GM21786 (cell line): ENCODE data around the gene NPR2.

Experiments
- ATAC-seq: cut with Tn5 transposase; IDR thresholded peaks from one replicate; pipeline ENCODE4 v1.9.1; 2021; ENCODE audit not compliant: unreplicated experiment

The NPR2 gene

GRCh38 chr9:35798658-35799374, 7.4 kb downstream of the NPR2 start:
- ATAC-seq = no peak

DNA sequence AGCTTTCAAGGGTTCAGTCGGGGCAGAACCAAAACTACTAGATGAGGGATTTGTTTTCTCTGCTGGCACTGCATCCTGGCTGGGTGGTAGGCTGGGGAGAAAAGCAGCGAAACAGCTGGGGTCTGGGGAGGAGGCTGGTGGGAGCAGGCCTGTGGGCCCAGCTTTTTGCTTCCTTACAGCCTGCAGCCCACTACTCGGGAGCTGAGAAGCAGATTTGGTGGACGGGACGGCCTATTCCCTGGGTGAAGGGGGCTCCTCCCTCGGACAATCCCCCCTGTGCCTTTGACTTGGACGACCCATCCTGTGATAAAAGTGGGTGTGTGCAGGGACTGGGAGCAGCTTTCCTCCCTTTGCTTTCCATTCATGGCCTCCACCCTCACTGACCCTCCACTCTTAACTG, 9.1 kb downstream of the NPR2 start:
- ATAC-seq = no peak

DNA sequence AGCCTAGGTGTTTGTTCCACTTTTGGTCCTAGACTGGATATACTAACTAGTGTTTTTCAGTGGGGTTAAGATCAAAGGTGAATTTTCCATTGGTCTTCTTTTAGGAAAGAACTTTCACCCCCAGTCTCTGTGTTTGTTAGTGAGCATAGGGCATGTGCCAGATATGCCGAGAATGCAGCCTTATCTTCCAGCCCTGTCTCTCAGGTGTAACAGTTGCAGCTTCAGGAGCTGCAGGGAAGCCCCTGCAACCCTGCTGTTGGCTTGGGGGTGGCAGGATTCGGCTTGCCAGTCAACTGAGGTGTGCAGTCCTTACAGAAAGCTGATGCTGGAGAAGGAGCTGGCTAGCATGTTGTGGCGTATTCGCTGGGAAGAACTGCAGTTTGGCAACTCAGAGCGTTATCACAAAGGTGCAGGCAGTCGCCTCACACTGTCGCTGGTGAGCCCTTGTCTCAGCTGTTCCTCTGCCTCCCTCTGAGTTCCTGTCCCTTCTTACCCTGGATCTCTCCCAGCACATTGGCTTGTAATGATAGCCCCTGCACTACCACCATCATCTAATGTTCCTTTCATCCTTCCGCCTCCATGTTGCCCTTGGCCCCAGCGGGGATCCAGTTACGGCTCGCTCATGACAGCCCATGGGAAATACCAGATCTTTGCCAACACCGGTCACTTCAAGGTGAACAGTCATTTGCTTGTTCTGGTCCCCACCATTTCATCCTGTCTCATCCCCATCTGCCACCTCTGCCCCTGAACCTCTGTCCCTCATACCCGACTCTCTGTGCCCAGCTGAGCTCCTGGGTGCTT, 10.1 kb downstream of the NPR2 start:
- no peak for ATAC-seq

- ATAC-seq = no peak
These were observed 14.7 kb downstream of the NPR2 start for GRCh38 chr9:35806101-35806500.

GRCh38 chr9:35808433-35808832, 17.0 kb downstream of the NPR2 start:
- no peak for ATAC-seq

DNA sequence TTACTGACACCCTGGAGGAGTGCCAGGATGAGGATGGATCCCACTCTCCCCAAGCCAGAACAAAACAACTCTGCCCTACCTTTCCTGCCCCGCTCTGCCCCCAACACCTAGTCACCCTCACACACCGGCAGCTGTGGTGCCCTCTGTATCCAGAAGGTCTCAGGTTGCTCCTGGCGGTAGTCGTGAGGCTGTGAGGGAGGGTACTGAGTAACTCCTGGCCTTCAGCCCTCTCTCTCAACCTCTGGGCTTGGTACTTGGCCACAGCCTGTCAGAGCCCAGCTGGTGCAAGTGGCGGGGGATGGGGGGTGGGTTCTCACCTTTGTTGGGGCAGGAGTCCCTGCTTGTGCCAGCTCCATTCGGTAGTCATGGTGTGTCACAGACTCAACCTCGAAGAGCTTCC, 18.7 kb downstream of the NPR2 start:
- no peak for ATAC-seq

GRCh38 chr9:35811381-35812024, 20.1 kb downstream of the NPR2 start:
- ATAC-seq = no peak

DNA sequence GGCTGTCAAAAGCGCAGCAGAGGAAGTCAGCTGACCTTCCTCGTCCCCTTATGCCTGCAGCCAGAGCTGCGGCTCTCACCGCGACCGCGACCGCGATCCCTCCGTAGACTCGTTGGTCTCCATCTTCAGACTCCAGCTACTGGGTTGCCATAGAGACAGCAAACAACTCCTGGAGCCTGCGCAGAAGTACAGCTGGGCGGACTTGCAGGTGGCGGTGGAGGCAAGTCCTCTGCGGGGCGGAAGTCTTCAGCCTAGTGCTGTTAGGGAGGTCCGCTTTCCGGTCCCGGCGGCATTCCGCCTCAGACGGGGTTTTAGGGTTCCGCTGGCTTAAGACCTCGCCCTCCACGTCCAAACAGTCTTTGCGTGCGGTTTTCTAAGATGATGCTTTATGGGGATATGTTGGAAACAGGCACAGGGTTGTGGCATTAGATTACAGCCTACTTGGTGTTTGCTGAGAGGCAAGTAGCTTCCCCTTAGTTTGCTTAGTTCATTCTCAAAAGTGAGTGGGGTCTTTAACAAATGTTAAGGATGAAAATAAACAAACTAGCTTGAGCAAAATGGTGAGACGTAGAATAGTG, 20.7 kb downstream of the NPR2 start, which contains the start of gene SPAG8:
Gene SPAG8 (minus strand): TSS at position 238 of the 578 bp plus-strand sequence. CDS start 115 bp downstream, at position 123.
- ATAC-seq = peak; percentile 62

DNA sequence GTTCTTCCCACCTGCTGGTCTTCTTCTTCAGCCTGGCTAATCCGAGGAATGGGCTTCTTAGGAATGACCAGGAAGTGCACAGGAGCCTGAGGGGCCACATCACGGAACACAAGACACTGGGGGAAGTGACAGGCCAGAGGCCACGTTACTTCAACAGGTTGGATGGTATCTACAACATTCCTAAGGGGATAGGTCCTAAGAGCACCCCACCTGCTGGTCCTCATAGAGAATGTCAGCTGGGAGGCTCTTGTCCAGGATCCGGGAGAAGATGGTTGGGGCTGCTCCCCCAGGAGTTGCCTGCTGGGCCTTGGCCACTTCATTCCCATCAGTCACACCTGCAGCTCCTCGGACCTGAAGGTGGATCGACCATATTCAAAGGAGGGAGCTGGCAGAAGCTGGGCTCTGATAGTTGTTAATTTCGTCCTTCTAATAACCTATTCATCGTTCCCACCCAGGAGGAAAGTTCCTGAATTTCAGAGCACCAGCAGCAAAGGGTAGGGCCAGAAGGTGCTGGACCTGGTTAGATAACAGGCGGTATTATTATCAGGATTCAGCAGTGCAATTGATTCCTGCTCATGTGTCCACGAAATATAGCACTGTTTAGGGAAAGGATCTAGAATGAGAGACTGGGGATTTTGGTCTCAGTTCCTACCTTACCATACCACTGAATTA, 22.2 kb downstream of the NPR2 start:
- ATAC-seq = no peak

GRCh38 chr9:35814106-35814840, 22.9 kb downstream of the NPR2 start:
- peak; percentile 25 for ATAC-seq

DNA sequence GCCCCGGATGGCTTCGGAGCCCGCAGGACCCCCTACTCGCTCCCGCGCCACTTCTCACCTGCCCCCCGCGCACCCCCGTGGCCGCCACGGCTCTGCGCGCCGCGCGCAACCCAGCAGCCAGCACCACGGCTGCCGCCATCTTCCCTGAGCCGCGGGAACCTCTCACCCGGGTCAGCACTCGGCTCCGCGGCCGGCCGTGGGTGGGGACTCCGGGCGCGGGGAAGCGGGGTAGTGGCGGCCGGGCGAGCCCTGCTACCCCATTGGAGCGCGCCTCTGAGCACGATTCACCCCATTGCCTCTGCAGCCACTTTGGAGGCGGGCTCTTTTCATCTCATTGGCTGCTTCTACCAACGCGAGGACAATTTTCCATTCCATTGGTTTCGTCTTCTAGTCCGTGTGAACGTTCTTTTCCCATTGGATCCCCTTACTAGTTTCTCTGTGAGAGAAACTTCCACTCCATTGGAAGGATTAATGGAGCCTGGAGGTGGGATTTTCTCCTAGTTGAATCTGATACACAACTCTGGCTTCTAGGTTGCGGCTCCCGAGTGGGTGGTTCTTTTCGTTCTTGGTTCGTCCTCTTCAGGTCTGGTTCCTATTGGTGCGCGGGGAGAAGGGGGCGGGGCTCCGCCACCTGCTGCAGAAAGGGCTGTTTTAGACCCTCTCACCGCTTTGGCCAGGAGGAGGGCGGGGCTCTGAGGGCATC, 23.6 kb downstream of the NPR2 start, which contains the start of gene HINT2:
Gene HINT2 (minus strand): TSS at position 202 of the 703 bp plus-strand sequence. CDS start 63 bp downstream, at position 139.
- peak; percentile 71 for ATAC-seq

GRCh38 chr9:35816708-35817107, 25.3 kb downstream of the NPR2 start:
- ATAC-seq = no peak

GRCh38 chr9:35818341-35818740, 26.9 kb downstream of the NPR2 start:
- no peak for ATAC-seq

DNA sequence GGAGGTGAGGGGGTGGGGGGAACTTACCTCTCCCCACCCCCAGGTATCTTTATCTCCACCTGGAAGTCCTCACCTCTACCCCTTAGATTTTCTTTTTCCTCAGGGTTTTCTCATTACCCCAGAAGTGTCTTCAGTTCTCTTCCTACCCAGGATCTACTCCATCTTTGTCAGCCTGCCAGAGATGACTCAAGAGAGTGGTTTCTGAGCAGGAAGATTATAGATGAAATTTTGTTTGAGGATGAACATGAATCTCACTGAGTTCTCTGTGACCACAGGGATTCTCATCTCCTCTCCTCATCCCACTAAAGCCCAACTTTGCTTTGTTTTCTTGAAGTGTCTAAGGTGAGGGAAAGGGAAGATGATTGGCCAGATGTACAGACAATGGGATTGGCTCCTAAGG, 28.7 kb downstream of the NPR2 start:
- no peak for ATAC-seq

DNA sequence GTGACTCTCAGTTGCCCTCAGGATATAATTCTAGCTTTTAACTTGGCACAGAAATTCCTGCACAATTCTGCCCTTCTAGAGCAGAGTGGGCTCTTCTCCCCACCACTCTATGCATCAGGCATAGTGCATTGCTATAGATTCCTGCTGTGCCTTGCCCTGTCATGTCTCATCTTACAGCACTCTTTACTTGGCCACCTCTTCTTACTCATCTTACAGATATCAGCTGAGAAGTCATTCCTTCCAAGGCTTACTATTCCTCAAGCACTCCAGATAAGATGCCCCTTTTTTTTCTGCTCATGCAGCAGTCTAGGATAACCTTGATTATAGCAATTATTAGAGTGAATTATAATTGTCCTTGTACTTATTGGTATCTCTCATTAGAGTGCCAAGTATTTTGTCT, 31.5 kb downstream of the NPR2 start:
- ATAC-seq = no peak

GRCh38 chr9:35826071-35826701, 34.8 kb downstream of the NPR2 start:
- ATAC-seq = no peak

- no peak for ATAC-seq
These were observed 36.1 kb downstream of the NPR2 start for GRCh38 chr9:35827486-35827885.

GRCh38 chr9:35828716-35829083, 37.3 kb downstream of the NPR2 start, which contains the start of gene FAM221B:
FAM221B (minus strand) TSS chr9:35828732; CDS start chr9:35826161, 2,571 bp downstream.
- ATAC-seq = no peak
